HEK293 (cell line): ENCODE results near the gene EXD1.

Source experiments
- GLIS2 ChIP-seq: fragments of 450-650 bp; formaldehyde crosslinking; IDR thresholded peaks from 2 replicates; pipeline ENCODE4 v1.5.1; 2016; ENCODE audit warnings: missing biosample characterization, missing genetic modification characterization
- INSM2 ChIP-seq: fragments of 450-650 bp; formaldehyde crosslinking; IDR thresholded peaks from 2 replicates; pipeline ENCODE4 v1.5.1; 2016; ENCODE audit warnings: missing biosample characterization, missing genetic modification characterization
- MEIS1 ChIP-seq: sonication (generic); formaldehyde crosslinking; IDR thresholded peaks from 2 replicates; pipeline ENCODE4 v1.8.1; 2022; ENCODE audit warnings: missing genetic modification reagents, mild to moderate bottlenecking, borderline replicate concordance
- PRDM10 ChIP-seq: fragments of 450-650 bp; formaldehyde crosslinking; IDR thresholded peaks from 2 replicates; pipeline ENCODE4 v1.5.1; 2016; ENCODE audit warnings: missing biosample characterization, missing genetic modification characterization
- PRDM4 ChIP-seq: fragments of 450-650 bp; formaldehyde crosslinking; IDR thresholded peaks from 2 replicates; pipeline ENCODE4 v1.5.1; 2017; ENCODE audit warnings: missing biosample characterization, missing genetic modification characterization
- SCRT1 ChIP-seq: fragments of 450-650 bp; formaldehyde crosslinking; IDR thresholded peaks from 2 replicates; pipeline ENCODE4 v1.5.1; 2016; ENCODE audit warnings: missing biosample characterization, missing genetic modification characterization, borderline replicate concordance
- SCRT2 ChIP-seq: fragments of 450-650 bp; formaldehyde crosslinking; IDR thresholded peaks from 2 replicates; pipeline ENCODE4 v1.5.1; 2016; ENCODE audit warnings: missing biosample characterization, missing genetic modification characterization
- TRIM28 ChIP-seq: IDR thresholded peaks from 2 replicates; pipeline ENCODE4 v1.6.1; 2011; ENCODE audit warnings: low read length, control low read depth, borderline replicate concordance
- ZBTB21 ChIP-seq: fragments of 450-650 bp; formaldehyde crosslinking; IDR thresholded peaks from 2 replicates; pipeline ENCODE4 v1.5.1; 2017; ENCODE audit warnings: missing biosample characterization, missing genetic modification characterization
- ZBTB7A ChIP-seq: fragments of 450-650 bp; formaldehyde crosslinking; IDR thresholded peaks from 2 replicates; pipeline ENCODE4 v1.5.1; 2016; ENCODE audit warnings: low read depth, missing biosample characterization, missing genetic modification characterization
- ZBTB8A ChIP-seq: fragments of 450-650 bp; formaldehyde crosslinking; IDR thresholded peaks from 2 replicates; pipeline ENCODE4 v1.5.1; 2016; ENCODE audit warnings: missing biosample characterization, missing genetic modification characterization
- ZNF112 ChIP-seq: fragments of 450-650 bp; formaldehyde crosslinking; IDR thresholded peaks from 2 replicates; pipeline ENCODE4 v1.5.0; 2017; ENCODE audit warnings: missing biosample characterization, missing genetic modification characterization
- ZNF132 ChIP-seq: fragments of 450-650 bp; formaldehyde crosslinking; IDR thresholded peaks from 2 replicates; pipeline ENCODE4 v1.5.1; 2017; ENCODE audit warnings: missing biosample characterization, missing genetic modification characterization, borderline replicate concordance
- ZNF148 ChIP-seq: fragments of 450-650 bp; formaldehyde crosslinking; IDR thresholded peaks from 2 replicates; pipeline ENCODE4 v1.5.0; 2017; ENCODE audit warnings: missing biosample characterization, missing genetic modification characterization, borderline replicate concordance
- ZNF24 ChIP-seq: fragments of 450-650 bp; formaldehyde crosslinking; IDR thresholded peaks from 2 replicates; pipeline ENCODE4 v1.5.1; 2016; ENCODE audit warnings: missing biosample characterization, missing genetic modification characterization
- ZNF416 ChIP-seq: fragments of 450-650 bp; formaldehyde crosslinking; IDR thresholded peaks from 2 replicates; pipeline ENCODE4 v1.5.1; 2016; ENCODE audit warnings: missing biosample characterization, missing genetic modification characterization
- ZNF624 ChIP-seq: fragments of 450-650 bp; formaldehyde crosslinking; IDR thresholded peaks from 2 replicates; pipeline ENCODE4 v1.5.1; 2017; ENCODE audit warnings: missing biosample characterization, missing genetic modification characterization
- ZNF747 ChIP-seq: fragments of 450-650 bp; formaldehyde crosslinking; IDR thresholded peaks from 2 replicates; pipeline ENCODE4 v1.5.1; 2016; ENCODE audit warnings: missing biosample characterization, missing genetic modification characterization
- ZSCAN18 ChIP-seq: fragments of 450-650 bp; formaldehyde crosslinking; IDR thresholded peaks from 2 replicates; pipeline ENCODE4 v1.5.1; 2016; ENCODE audit warnings: missing biosample characterization, missing genetic modification characterization
- ZSCAN23 ChIP-seq: fragments of 450-650 bp; formaldehyde crosslinking; IDR thresholded peaks from 2 replicates; pipeline ENCODE4 v1.5.1; 2016; ENCODE audit warnings: missing biosample characterization, missing genetic modification characterization
- TF ChIP-seq, protein P1 (sequence below): fragments of 450-650 bp; formaldehyde crosslinking; IDR thresholded peaks from 2 replicates; pipeline ENCODE4; 2016; ENCODE audit warnings: missing biosample characterization, missing genetic modification characterization
- TF ChIP-seq, protein P2 (sequence below): fragments of 450-650 bp; formaldehyde crosslinking; IDR thresholded peaks from 2 replicates; pipeline ENCODE4 v1.5.1; 2016; ENCODE audit warnings: missing biosample characterization, missing genetic modification characterization, low read depth

The EXD1 gene

DNA sequence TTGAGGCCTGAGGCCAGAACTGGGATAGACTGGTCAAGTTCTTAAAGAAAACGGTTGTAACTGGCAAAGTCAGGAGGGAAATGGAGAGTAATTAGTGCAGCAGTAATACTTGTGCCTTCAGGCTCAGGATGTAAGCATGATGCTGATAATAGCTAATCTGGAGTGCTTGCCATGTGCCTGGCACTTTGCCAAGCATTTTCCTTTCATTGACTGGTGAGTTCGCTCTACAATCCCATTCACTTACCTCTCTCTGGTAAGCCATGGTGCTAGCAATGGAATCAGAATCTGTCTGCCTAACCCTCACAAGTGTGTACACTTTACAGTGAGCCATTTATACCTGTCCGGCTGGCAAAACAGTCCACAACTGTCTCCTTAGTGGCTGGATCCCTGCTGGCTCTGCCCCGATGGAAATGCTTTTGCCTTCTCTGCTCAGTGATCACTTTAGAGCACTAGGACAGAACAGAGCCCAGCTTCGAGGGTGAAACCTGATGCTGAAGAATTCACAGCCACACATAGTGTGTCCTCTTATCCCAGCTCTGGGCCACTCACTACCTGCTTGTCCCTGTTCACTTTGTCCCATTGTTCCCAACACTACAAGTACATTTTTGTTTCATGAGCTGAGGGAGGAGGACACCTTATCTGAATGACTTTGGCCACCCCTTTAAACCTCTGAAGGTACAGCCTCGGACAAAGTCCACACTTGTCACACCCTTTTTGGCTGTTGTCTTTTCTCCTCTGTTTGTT lies 10.8 kb upstream of the EXD1 start (continued):
- no peak for TF ChIP-seq ZSCAN18 (tag by site-specific recombination)
- no peak for TF ChIP-seq ZNF24 (tag by site-specific recombination)
- no peak for TF ChIP-seq ZNF747 (tag by site-specific recombination)
- no peak for TF ChIP-seq ZSCAN23 (tag by site-specific recombination)
- TF ChIP-seq MEIS1 (CRISPR knock-in tag) = no peak
- no peak for TF ChIP-seq SCRT1 (tag by site-specific recombination)
- TF ChIP-seq ZBTB8A (tag by site-specific recombination) = no peak
- no peak for TF ChIP-seq PRDM4 (tag by site-specific recombination)
- TF ChIP-seq, protein P1, sequence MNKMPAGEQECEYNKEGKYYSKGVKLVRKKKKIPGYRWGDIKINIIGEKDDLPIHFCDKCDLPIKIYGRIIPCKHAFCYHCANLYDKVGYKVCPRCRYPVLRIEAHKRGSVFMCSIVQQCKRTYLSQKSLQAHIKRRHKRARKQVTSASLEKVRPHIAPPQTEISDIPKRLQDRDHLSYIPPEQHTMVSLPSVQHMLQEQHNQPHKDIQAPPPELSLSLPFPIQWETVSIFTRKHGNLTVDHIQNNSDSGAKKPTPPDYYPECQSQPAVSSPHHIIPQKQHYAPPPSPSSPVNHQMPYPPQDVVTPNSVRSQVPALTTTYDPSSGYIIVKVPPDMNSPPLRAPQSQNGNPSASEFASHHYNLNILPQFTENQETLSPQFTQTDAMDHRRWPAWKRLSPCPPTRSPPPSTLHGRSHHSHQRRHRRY (tag by site-specific recombination) = no peak
- no peak for TF ChIP-seq ZBTB21
- TF ChIP-seq SCRT2 (tag by site-specific recombination) = no peak
- no peak for TF ChIP-seq ZNF112 (tag by site-specific recombination)
- no peak for TF ChIP-seq ZBTB7A
- TF ChIP-seq ZNF132 (tag by site-specific recombination) = no peak
- no peak for TF ChIP-seq ZNF624 (tag by site-specific recombination)
- no peak for TF ChIP-seq INSM2
- TF ChIP-seq, protein P2, sequence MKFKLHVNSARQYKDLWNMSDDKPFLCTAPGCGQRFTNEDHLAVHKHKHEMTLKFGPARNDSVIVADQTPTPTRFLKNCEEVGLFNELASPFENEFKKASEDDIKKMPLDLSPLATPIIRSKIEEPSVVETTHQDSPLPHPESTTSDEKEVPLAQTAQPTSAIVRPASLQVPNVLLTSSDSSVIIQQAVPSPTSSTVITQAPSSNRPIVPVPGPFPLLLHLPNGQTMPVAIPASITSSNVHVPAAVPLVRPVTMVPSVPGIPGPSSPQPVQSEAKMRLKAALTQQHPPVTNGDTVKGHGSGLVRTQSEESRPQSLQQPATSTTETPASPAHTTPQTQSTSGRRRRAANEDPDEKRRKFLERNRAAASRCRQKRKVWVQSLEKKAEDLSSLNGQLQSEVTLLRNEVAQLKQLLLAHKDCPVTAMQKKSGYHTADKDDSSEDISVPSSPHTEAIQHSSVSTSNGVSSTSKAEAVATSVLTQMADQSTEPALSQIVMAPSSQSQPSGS = no peak
- TF ChIP-seq GLIS2 (tag by site-specific recombination) = no peak
- TF ChIP-seq ZNF416 = no peak
- TF ChIP-seq PRDM10 (tag by site-specific recombination) = peak; percentile 83
- TF ChIP-seq ZNF148 (tag by site-specific recombination) = no peak
- TF ChIP-seq TRIM28 = no peak
